Bronchial epithelial cell (primary cell): ENCODE data around the gene TPRG1. TPM values are rescaled to one million over a fixed set of nuclear protein-coding genes. Genes with fewer than 3 reads are reported as not detected.
A peak's percentile ranks its signal among the peaks of the same experiment; 100 is the strongest.

Experiments
- DNase-seq: peaks from one replicate; pipeline ENCODE4 v3.0.0-alpha.2; 2010; ENCODE audit warnings: low read depth
- FAIRE-seq: peaks from 2 replicates; lab custom pipeline; 2011; peaks lifted over from hg19 to GRCh38; lab: Jason Lieb, UNC
- H3K27me3 ChIP-seq: 2 replicates; pipeline ENCODE4 v1.5.1; 2011; ENCODE audit warnings: low read length; ENCODE audit not compliant: control insufficient read depth, insufficient read depth
- H3K36me3 ChIP-seq: 2 replicates; pipeline ENCODE4 v1.5.1; 2011; ENCODE audit warnings: low read length; ENCODE audit not compliant: control insufficient read depth, insufficient read depth
- H3K4me3 ChIP-seq: 2 replicates; pipeline ENCODE4 v1.5.1; 2011; ENCODE audit warnings: mild to moderate bottlenecking, low read depth, low read length, control low read depth
- CTCF ChIP-seq: IDR thresholded peaks from 2 replicates; pipeline ENCODE4 v1.5.1; 2011; ENCODE audit warnings: mild to moderate bottlenecking, moderate library complexity, low read length, control low read depth, inconsistent platforms; ENCODE audit not compliant: insufficient read depth, severe bottlenecking
- total RNA-seq: library from RNA; depleted of rRNA; stranded (reverse); fragments of >200 nt; gene quantifications from 2 replicates; pipeline ENCODE4 v1.2.1, GENCODE V29; 2014

The TPRG1 gene
- total RNA-seq, 1 donor from 2014 or later: 1.6 TPM

- no peaks in the 10 kb centered on the region for H3K36me3 ChIP-seq
- no peak for FAIRE-seq
These were observed 110.4 kb downstream of the TPRG1 start for GRCh38 chr3:189282189-189282588.

GRCh38 chr3:189282741-189283140 is 111.0 kb downstream of the TPRG1 start:
- H3K27me3 ChIP-seq: no peaks in the 10 kb centered on the region
- no peak overlapping the region for H3K4me3 ChIP-seq
- no peak for TF ChIP-seq CTCF
- DNase-seq: peak; percentile 86
- H3K36me3 ChIP-seq: no peaks in the 10 kb centered on the region
- FAIRE-seq: no peak

More at GRCh38 chr3:189282189-189282588, 110.4 kb downstream of the TPRG1 start:
- no peak for TF ChIP-seq CTCF
- peak; percentile 61 for DNase-seq
- no peaks in the 10 kb centered on the region for H3K27me3 ChIP-seq
- no peak overlapping the region for H3K4me3 ChIP-seq

GRCh38 chr3:189286188-189286587 is 114.4 kb downstream of the TPRG1 start:
- DNase-seq (no peak), FAIRE-seq (no peak)
- TF ChIP-seq CTCF: no peak
- Histone ChIP-seq H3K36me3 (no peaks in the 10 kb centered on the region), H3K27me3 (no peaks in the 10 kb centered on the region), H3K4me3 (no peak overlapping the region)

GRCh38 chr3:189286916-189287315 is 115.1 kb downstream of the TPRG1 start:
- H3K27me3 ChIP-seq: no peaks in the 10 kb centered on the region
- TF ChIP-seq CTCF: no peak
- DNase-seq (no peak), FAIRE-seq (peak; percentile 7)
- H3K36me3 ChIP-seq: no peaks in the 10 kb centered on the region
- H3K4me3 ChIP-seq: no peak overlapping the region

GRCh38 chr3:189288348-189289235 is 116.8 kb downstream of the TPRG1 start:
- Histone ChIP-seq H3K27me3 (no peaks in the 10 kb centered on the region), H3K36me3 (no peaks in the 10 kb centered on the region), H3K4me3 (no peak overlapping the region)
- TF ChIP-seq CTCF: no peak
- FAIRE-seq (no peak), DNase-seq (no peak)
